NCI-H345 treated with DMSO at 0.1 percent for 48 hours (cell line): ENCODE measurements around the gene JAG2.

Experiments used
- DNase-seq: peaks from one replicate; lab custom pipeline; 2025; ENCODE audit not compliant: unreplicated experiment; lab: John Stamatoyannopoulos, UW

The JAG2 gene

DNA sequence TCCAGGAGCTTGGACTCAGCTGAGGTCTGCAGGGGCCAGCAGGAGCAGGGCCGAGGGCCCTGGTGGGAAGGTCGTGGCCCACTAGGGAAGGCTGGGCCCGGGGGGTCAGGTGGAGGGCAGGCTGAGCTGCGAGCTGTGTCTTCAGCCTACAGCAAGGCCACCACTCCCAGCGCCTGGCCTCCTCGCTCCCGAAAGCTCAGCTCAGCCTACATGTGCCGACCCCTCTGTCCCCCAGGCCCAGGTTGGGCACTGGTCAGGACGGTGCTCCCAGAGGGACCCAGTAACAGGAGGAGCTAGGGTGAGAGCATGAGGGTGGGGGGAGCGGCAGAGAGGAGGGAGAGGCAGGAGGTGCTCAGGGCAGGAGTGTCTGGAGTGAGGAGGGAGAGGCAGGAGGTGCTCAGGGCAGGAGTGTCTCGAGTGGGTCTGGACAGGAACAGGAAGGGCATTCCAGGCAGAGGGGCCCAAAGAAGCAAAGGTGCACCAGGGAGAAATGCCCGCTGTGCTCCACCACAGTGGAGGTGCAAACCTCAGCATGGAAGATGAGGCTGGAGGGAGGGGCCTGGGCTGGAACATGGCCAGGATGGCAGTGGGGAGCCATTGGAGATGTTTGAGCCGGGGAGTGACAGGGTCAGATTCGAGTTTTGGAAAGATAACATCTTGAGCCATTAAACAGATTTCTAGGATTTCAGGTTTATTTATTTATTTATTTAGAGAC is 74.2 kb downstream of the JAG2 start:
- no peak for DNase-seq

GRCh38 chr14:105093431-105094192 is 75.0 kb downstream of the JAG2 start:
- no peak for DNase-seq

GRCh38 chr14:105093038-105093430 is 75.5 kb downstream of the JAG2 start:
- no peak for DNase-seq

- DNase-seq: no peak
Measured at GRCh38 chr14:105092171-105093037, 76.2 kb downstream of the JAG2 start.

GRCh38 chr14:105091517-105092170 is 76.9 kb downstream of the JAG2 start:
- no peak for DNase-seq

DNA sequence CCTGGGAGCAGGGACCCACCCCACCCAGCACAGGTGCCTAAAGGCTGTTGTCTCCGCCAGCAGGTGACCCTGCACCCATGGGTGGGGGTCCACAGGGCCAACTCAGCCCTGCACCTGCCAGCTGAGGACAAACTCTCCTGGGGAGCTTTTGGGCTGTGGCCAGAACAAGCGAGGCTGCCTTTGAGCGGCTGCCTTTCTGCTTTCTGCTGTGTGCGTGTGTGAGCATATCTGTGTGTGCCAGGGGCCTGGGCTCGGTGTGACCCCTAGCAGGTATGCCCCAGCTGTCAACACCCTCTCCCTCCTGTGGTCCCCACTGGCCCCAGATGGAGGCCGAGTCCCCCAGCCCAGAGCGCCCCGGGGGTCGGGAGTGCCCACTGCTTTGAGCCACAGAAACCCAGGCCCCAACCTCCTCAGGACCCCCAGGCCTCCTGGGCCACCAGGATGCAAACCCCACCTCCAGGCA is 77.5 kb downstream of the JAG2 start:
- no peak for DNase-seq
